ENCODE measurements around the gene HSPBP1.
A peak's percentile ranks its signal among the peaks of the same experiment; 100 is the strongest.

The HSPBP1 gene

DNA sequence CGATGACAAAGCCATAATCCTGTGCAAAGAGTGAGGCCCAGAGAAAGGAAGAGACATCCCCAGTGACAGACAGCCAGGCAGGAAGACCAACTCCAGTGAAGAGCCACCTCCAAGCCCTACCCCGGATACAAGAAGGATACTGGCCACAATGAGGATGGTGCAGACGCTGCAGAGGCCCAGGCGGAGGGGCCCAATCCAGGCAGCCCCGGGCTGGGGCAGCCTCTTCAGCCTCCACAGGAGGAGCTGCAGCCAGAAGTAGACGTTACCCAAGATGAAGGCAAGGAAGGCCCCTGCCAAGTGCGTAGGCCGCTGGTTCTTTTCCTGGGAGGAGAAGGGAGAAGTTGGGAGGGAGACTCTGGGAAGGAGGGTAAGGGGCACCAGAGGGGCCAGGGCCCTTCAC lies 36.7 kb upstream of the HSPBP1 start:
- Histone ChIP-seq H4K91ac (ENCODE audit: low read depth, low read length, poor library complexity) (no peak overlapping the region), H2AK5ac (ENCODE audit: low read depth, low read length) (no peak overlapping the region), H4K8ac (ENCODE audit: low read depth, low read length) (no peak overlapping the region), H2BK120ac (ENCODE audit: low read depth, low read length) (no peak overlapping the region), H3K18ac (ENCODE audit: low read length) (no peak overlapping the region), H3K14ac (ENCODE audit: low read length) (no peak overlapping the region), H3K27me3 (ENCODE audit: control insufficient read depth in 3 of 3, insufficient read depth in 3 of 3, low read depth in 1 of 3, low read length in 3 of 3) (peaks cover 0 to 9% (median 0%) of the 10 kb centered on the region in 3 experiments), H3K4me2 (ENCODE audit: insufficient read depth, low read length, poor library complexity, severe bottlenecking) (no peak overlapping the region), H3K4me3 (ENCODE audit: low read length in 2 of 2) (no peak overlapping the region), H3K4me1 (ENCODE audit: control insufficient read depth in 2 of 2, insufficient read depth in 1 of 2, low read depth in 1 of 2, low read length in 2 of 2) (peaks cover 0 to 2% of the 10 kb centered on the region in 2 donors), H3K36me3 (replicated peaks in 1 of 2; ENCODE audit: control insufficient read depth in 2 of 2, insufficient read depth in 2 of 2, low read length in 2 of 2) (peaks cover 2 to 6% of the 10 kb centered on the region in 2 donors), H2BK12ac (ENCODE audit: low read length) (no peak overlapping the region), H2AFZ (ENCODE audit: low read length) (no peak overlapping the region), H3K4ac (ENCODE audit: low read length) (no peak overlapping the region), H3K79me1 (ENCODE audit: low read depth, low read length) (no peaks in the 10 kb centered on the region), H3K27ac (replicated peaks; ENCODE audit: low read length) (no peak overlapping the region), H3K9me3 (replicated peaks in 1 of 2; ENCODE audit: control insufficient read depth in 2 of 2, insufficient read depth in 1 of 2, low read depth in 1 of 2, low read length in 2 of 2) (no peaks in the 10 kb centered on the region), H2BK15ac (ENCODE audit: low read length) (no peak overlapping the region), H3K23ac (ENCODE audit: low read depth, low read length, poor library complexity) (no peak overlapping the region), H2BK5ac (ENCODE audit: low read length) (no peak overlapping the region), H3K9ac (ENCODE audit: low read depth, low read length, poor library complexity) (no peak overlapping the region)
- no peak for DNase-seq (ENCODE audit: low spot score)
- WGBS, 2 donors (ENCODE audit: extremely low coverage in 2 of 2, insufficient read length in 2 of 2, insufficient replicate concordance in 1 of 2), result no CpG with 5 or more reads among the region's 8 CpGs

- no CpG with 5 or more reads among the region's 13 CpGs for WGBS, 2 donors (ENCODE audit: extremely low coverage in 2 of 2, insufficient read length in 2 of 2, insufficient replicate concordance in 1 of 2)
- no peak overlapping the region for H3K18ac ChIP-seq (ENCODE audit: low read length)
- no peak overlapping the region for H2AK5ac ChIP-seq (ENCODE audit: low read depth, low read length)
- no peak overlapping the region for H3K27ac ChIP-seq (replicated peaks; ENCODE audit: low read length)
- H4K8ac ChIP-seq (ENCODE audit: low read depth, low read length), result no peak overlapping the region
- H3K4me3 ChIP-seq (ENCODE audit: low read length in 2 of 2), result no peak overlapping the region
- no peak overlapping the region for H3K14ac ChIP-seq (ENCODE audit: low read length)
- H3K4me1 ChIP-seq (ENCODE audit: control insufficient read depth in 2 of 2, insufficient read depth in 1 of 2, low read depth in 1 of 2, low read length in 2 of 2), result peaks cover 0 to 2% of the 10 kb centered on the region in 2 donors
- no peak overlapping the region for H3K4ac ChIP-seq (ENCODE audit: low read length)
- no peak overlapping the region for H3K23ac ChIP-seq (ENCODE audit: low read depth, low read length, poor library complexity)
- no peak overlapping the region for H2BK5ac ChIP-seq (ENCODE audit: low read length)
- H3K79me1 ChIP-seq (ENCODE audit: low read depth, low read length), result no peaks in the 10 kb centered on the region
- no peak for DNase-seq (ENCODE audit: low spot score)
- H2BK12ac ChIP-seq (ENCODE audit: low read length), result no peak overlapping the region
- peak overlapping the region; percentile 1 for H3K9ac ChIP-seq (ENCODE audit: low read depth, low read length, poor library complexity)
- H2BK15ac ChIP-seq (ENCODE audit: low read length), result no peak overlapping the region
- peaks cover 0 to 3% (median 0%) of the 10 kb centered on the region in 3 experiments for H3K27me3 ChIP-seq (ENCODE audit: control insufficient read depth in 3 of 3, insufficient read depth in 3 of 3, low read depth in 1 of 3, low read length in 3 of 3)
- peaks cover 2 to 8% of the 10 kb centered on the region in 2 donors for H3K36me3 ChIP-seq (replicated peaks in 1 of 2; ENCODE audit: control insufficient read depth in 2 of 2, insufficient read depth in 2 of 2, low read length in 2 of 2)
- no peak overlapping the region for H4K91ac ChIP-seq (ENCODE audit: low read depth, low read length, poor library complexity)
- H3K9me3 ChIP-seq (replicated peaks in 1 of 2; ENCODE audit: control insufficient read depth in 2 of 2, insufficient read depth in 1 of 2, low read depth in 1 of 2, low read length in 2 of 2), result no peaks in the 10 kb centered on the region
- H2BK120ac ChIP-seq (ENCODE audit: low read depth, low read length), result no peak overlapping the region
- H2AFZ ChIP-seq (ENCODE audit: low read length), result no peak overlapping the region
- no peak overlapping the region for H3K4me2 ChIP-seq (ENCODE audit: insufficient read depth, low read length, poor library complexity, severe bottlenecking)
These were observed 36.1 kb upstream of the HSPBP1 start for GRCh38 chr19:55315956-55316525.

DNA sequence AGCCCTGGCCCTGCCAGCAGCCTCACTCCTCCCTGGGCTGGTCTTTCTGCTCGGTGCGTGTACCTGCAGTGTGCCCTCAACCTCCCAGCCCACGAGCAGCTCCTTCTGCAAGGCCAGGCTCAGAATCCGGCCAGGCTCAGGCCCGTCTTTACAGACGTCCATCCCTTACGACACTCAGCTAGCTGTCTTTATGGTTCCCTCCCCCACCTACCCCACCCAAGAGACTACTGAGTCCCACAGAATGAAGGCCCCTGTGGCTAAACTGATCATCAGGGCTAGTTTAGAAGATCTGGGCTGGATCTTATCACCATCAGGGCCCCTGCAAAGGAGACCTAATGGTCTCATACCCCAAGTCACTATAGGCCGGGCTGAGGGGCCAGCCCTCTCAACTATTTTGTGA lies 34.5 kb upstream of the HSPBP1 start:
- no peak overlapping the region for H3K18ac ChIP-seq (ENCODE audit: low read length)
- no peak overlapping the region for H4K91ac ChIP-seq (ENCODE audit: low read depth, low read length, poor library complexity)
- H3K23ac ChIP-seq (ENCODE audit: low read depth, low read length, poor library complexity), result no peak overlapping the region
- no peak for DNase-seq (ENCODE audit: low spot score)
- H3K79me1 ChIP-seq (ENCODE audit: low read depth, low read length), result no peaks in the 10 kb centered on the region
- no peak overlapping the region for H2BK5ac ChIP-seq (ENCODE audit: low read length)
- no peak overlapping the region for H2BK15ac ChIP-seq (ENCODE audit: low read length)
- no peak overlapping the region for H2BK120ac ChIP-seq (ENCODE audit: low read depth, low read length)
- no CpG with 5 or more reads among the region's 8 CpGs for WGBS, 2 donors (ENCODE audit: extremely low coverage in 2 of 2, insufficient read length in 2 of 2, insufficient replicate concordance in 1 of 2)
- no peak overlapping the region for H3K4me3 ChIP-seq (ENCODE audit: low read length in 2 of 2)
- H4K8ac ChIP-seq (ENCODE audit: low read depth, low read length), result no peak overlapping the region
- H3K4me1 ChIP-seq (ENCODE audit: control insufficient read depth in 2 of 2, insufficient read depth in 1 of 2, low read depth in 1 of 2, low read length in 2 of 2), result peaks cover 3 to 4% of the 10 kb centered on the region in 2 donors
- H3K27ac ChIP-seq (replicated peaks; ENCODE audit: low read length), result no peak overlapping the region
- no peak overlapping the region for H2AFZ ChIP-seq (ENCODE audit: low read length)
- H3K36me3 ChIP-seq (replicated peaks in 1 of 2; ENCODE audit: control insufficient read depth in 2 of 2, insufficient read depth in 2 of 2, low read length in 2 of 2), result peaks cover 11 to 22% of the 10 kb centered on the region in 2 donors
- H2BK12ac ChIP-seq (ENCODE audit: low read length), result no peak overlapping the region
- H3K4ac ChIP-seq (ENCODE audit: low read length), result no peak overlapping the region
- H3K27me3 ChIP-seq (ENCODE audit: control insufficient read depth in 3 of 3, insufficient read depth in 3 of 3, low read depth in 1 of 3, low read length in 3 of 3), result no peaks in the 10 kb centered on the region
- H3K4me2 ChIP-seq (ENCODE audit: insufficient read depth, low read length, poor library complexity, severe bottlenecking), result no peak overlapping the region
- H3K9me3 ChIP-seq (replicated peaks in 1 of 2; ENCODE audit: control insufficient read depth in 2 of 2, insufficient read depth in 1 of 2, low read depth in 1 of 2, low read length in 2 of 2), result peaks cover 0 to under 1% of the 10 kb centered on the region in 2 donors
- H3K9ac ChIP-seq (ENCODE audit: low read depth, low read length, poor library complexity), result no peak overlapping the region
- H2AK5ac ChIP-seq (ENCODE audit: low read depth, low read length), result no peak overlapping the region
- no peak overlapping the region for H3K14ac ChIP-seq (ENCODE audit: low read length)

- Histone ChIP-seq H3K9ac (ENCODE audit: low read depth, low read length, poor library complexity) (no peak overlapping the region), H2AFZ (ENCODE audit: low read length) (no peak overlapping the region), H3K14ac (ENCODE audit: low read length) (no peak overlapping the region), H2BK12ac (ENCODE audit: low read length) (peak overlapping the region; percentile 84), H2AK5ac (ENCODE audit: low read depth, low read length) (peak overlapping the region; percentile 63), H3K9me3 (replicated peaks in 1 of 2; ENCODE audit: control insufficient read depth in 2 of 2, insufficient read depth in 1 of 2, low read depth in 1 of 2, low read length in 2 of 2) (peaks cover 2 to 5% of the 10 kb centered on the region in 2 donors), H3K4ac (ENCODE audit: low read length) (peak overlapping the region; percentile 37), H4K8ac (ENCODE audit: low read depth, low read length) (no peak overlapping the region), H3K23ac (ENCODE audit: low read depth, low read length, poor library complexity) (peak overlapping the region; percentile 85), H3K18ac (ENCODE audit: low read length) (no peak overlapping the region), H2BK5ac (ENCODE audit: low read length) (peak overlapping the region; percentile 75), H3K36me3 (replicated peaks in 1 of 2; ENCODE audit: control insufficient read depth in 2 of 2, insufficient read depth in 2 of 2, low read length in 2 of 2) (peaks cover 19 to 36% of the 10 kb centered on the region in 2 donors), H3K27me3 (ENCODE audit: control insufficient read depth in 3 of 3, insufficient read depth in 3 of 3, low read depth in 1 of 3, low read length in 3 of 3) (no peaks in the 10 kb centered on the region), H2BK15ac (ENCODE audit: low read length) (no peak overlapping the region), H3K27ac (replicated peaks; ENCODE audit: low read length) (peak overlapping the region; percentile 26), H2BK120ac (ENCODE audit: low read depth, low read length) (no peak overlapping the region), H3K4me3 (ENCODE audit: low read length in 2 of 2) (no peak overlapping the region), H3K79me1 (ENCODE audit: low read depth, low read length) (no peaks in the 10 kb centered on the region), H3K4me2 (ENCODE audit: insufficient read depth, low read length, poor library complexity, severe bottlenecking) (no peak overlapping the region), H4K91ac (ENCODE audit: low read depth, low read length, poor library complexity) (no peak overlapping the region), H3K4me1 (ENCODE audit: control insufficient read depth in 2 of 2, insufficient read depth in 1 of 2, low read depth in 1 of 2, low read length in 2 of 2) (peaks cover 3 to 4% of the 10 kb centered on the region in 2 donors)
- no peak for DNase-seq (ENCODE audit: low spot score)
- WGBS, 2 donors (ENCODE audit: extremely low coverage in 2 of 2, insufficient read length in 2 of 2, insufficient replicate concordance in 1 of 2), result no CpG with 5 or more reads among the region's 47 CpGs
These were observed 33.0 kb upstream of the HSPBP1 start for GRCh38 chr19:55312621-55313512.
